D721Med (cell line): ENCODE measurements around the gene NRXN2.
A peak's percentile ranks its signal among the peaks of the same experiment; 100 is the strongest.

Experiments used
- DNase-seq: peaks from one replicate; pipeline ENCODE4 v3.0.0; 2011; ENCODE audit warnings: low spot score; ENCODE audit not compliant: insufficient read length
- FAIRE-seq: peaks from 2 replicates; lab custom pipeline; 2011; peaks lifted over from hg19 to GRCh38; lab: Jason Lieb, UNC
- CTCF ChIP-seq: IDR thresholded peaks from 2 replicates; pipeline ENCODE4 v1.5.1; 2012; ENCODE audit warnings: mild to moderate bottlenecking, control low read depth; ENCODE audit not compliant: insufficient read depth; ENCODE audit errors: missing control alignments

The NRXN2 gene

GRCh38 chr11:64763526-64764039, 40.6 kb upstream of the NRXN2 start:
- DNase-seq (no peak), FAIRE-seq (no peak)
- no peak for TF ChIP-seq CTCF

GRCh38 chr11:64762674-64763525, 39.9 kb upstream of the NRXN2 start:
- TF ChIP-seq CTCF = no peak
- FAIRE-seq (no peak), DNase-seq (no peak)

DNA sequence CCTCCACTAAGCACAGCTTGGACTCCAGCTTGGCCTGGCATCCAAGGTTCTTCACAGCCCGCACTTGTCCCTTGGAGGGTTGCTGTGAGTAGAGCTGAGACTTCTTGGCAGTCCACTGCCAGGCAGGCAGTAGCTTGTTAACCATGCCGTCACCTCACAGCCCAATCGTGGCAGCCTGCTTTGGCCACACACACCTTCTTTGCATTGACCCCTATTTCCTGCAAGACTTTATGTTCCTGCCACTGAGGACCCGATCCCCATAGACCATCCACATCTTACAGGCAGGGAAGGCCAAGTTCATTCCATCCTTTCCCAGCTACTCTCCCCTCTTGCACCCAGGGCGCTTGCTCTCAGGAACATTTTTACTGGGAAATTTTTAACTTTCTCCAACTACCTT, 39.3 kb upstream of the NRXN2 start:
- DNase-seq = no peak
- no peak for TF ChIP-seq CTCF
- FAIRE-seq = no peak

- FAIRE-seq = no peak
- no peak for DNase-seq
- TF ChIP-seq CTCF = no peak
Measured at GRCh38 chr11:64760759-64761420, 37.9 kb upstream of the NRXN2 start.

DNA sequence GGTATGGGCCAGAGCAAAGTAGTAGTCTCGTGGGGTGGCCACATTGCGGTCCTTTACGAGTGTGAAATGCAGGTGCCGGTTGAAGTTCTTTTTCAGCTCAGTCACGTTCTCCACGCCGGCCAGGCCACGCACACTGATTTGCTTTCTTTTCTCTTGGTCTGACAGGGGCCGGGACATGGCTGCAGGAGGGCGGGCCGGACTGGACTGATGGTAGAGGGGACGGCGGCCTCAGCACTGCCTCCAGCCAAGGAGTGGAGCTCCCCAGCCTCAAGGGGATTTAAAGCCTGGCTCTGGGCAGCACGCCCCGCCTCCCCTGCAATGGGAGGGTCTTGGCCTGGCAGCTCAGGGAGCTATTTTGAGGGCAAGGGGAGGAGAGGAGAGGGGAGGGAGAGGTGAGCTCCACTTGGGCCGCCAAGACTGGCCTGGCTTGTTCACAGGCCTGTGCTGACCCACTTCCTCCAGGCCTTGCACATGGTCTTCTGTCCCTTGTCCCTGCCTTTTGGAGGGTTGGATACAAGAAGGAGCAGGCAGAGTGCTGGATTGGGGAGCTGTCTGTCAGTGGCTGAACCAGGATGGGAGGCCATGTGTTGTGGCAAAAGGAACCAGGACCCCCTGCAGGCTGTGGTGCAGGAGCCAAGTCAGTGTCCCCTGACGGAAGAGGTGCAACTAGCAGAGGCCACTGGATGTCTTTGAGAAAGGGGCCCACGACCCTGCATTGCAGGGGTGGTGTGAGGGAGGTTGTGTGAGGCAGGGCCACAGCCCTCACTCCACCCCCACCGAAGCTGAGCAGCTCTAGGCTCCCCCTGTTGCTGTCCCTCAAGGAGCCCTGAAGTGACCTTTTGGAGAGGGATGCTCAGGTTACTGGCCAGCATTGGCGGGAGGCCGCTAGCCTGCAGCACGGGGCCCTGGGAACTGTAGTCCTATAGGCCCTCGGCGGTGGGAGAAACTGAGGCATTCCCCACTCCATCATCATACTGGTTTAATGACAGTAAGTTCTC, 37.0 kb upstream of the NRXN2 start, which contains the start of gene PYGM:
Gene PYGM, minus strand, starts transcription at position 253 of the 998 bp plus-strand sequence. Its CDS starts 76 bp downstream, at position 177.
- no peak for FAIRE-seq
- no peak for TF ChIP-seq CTCF
- DNase-seq = peak; percentile 63

DNA sequence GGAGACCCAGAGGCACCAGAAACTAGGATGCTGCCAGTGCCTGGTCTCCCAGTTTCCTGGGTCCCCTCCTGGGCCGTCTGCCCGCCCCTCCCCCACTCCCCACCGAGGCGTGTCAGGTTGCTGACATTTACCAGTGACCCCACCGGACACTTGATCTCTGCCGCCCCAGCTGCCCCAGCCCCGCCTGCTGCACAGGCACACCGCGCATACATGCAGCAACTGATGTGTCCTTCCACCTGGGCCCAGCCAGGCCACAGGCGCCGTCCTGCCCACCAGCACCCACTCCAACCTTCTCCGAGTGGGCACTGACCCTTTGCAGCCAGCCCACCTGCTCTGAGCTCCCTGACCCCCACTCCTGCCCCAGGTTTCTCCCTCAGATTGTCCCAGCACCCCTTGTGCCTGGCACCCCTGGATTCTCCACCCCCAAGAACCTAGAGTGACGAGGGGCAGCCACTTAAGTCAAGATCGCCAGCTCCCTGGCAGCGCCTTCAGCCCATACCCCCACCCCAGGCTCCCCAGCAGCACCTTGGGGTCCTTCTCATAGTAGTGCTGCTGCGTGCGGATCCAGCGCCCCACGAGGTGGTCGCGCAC, 36.2 kb upstream of the NRXN2 start:
- FAIRE-seq (no peak), DNase-seq (no peak)
- no peak for TF ChIP-seq CTCF
